ENCODE results near the gene TSPAN12. TPM values are rescaled to one million over a fixed set of nuclear protein-coding genes. Genes with fewer than 3 reads are reported as not detected.

Gene TSPAN12
- total RNA-seq, 1 donor from 2014 or later = 11.7 TPM

- no peak overlapping the region for H3K4me3 ChIP-seq (ENCODE audit: low read depth, low read length)
- no peak for TF ChIP-seq CTCF (conservative IDR thresholded peaks at IDR 0.05; ENCODE audit: low read depth, low read length)
- DNase-seq (ENCODE audit: low read depth) = no peak
Measured at GRCh38 chr7:120819861-120820260, 38.1 kb downstream of the TSPAN12 start.

- no peak for TF ChIP-seq CTCF (conservative IDR thresholded peaks at IDR 0.05; ENCODE audit: low read depth, low read length)
- DNase-seq (ENCODE audit: low read depth) = no peak
- H3K4me3 ChIP-seq (ENCODE audit: low read depth, low read length) = no peak overlapping the region
Measured at GRCh38 chr7:120817851-120818250, 40.1 kb downstream of the TSPAN12 start.

- no peak overlapping the region for H3K4me3 ChIP-seq (ENCODE audit: low read depth, low read length)
- no peak for TF ChIP-seq CTCF (conservative IDR thresholded peaks at IDR 0.05; ENCODE audit: low read depth, low read length)
- DNase-seq (ENCODE audit: low read depth) = no peak
Measured at GRCh38 chr7:120814253-120814939, 43.5 kb downstream of the TSPAN12 start.

- DNase-seq (ENCODE audit: low read depth) = no peak
- H3K4me3 ChIP-seq (ENCODE audit: low read depth, low read length) = no peak overlapping the region
- TF ChIP-seq CTCF (conservative IDR thresholded peaks at IDR 0.05; ENCODE audit: low read depth, low read length) = no peak
Measured at GRCh38 chr7:120813546-120814252, 44.2 kb downstream of the TSPAN12 start.

GRCh38 chr7:120813089-120813488 is 44.9 kb downstream of the TSPAN12 start:
- no peak for DNase-seq (ENCODE audit: low read depth)
- TF ChIP-seq CTCF (conservative IDR thresholded peaks at IDR 0.05; ENCODE audit: low read depth, low read length) = no peak
- no peak overlapping the region for H3K4me3 ChIP-seq (ENCODE audit: low read depth, low read length)

GRCh38 chr7:120809260-120809659 is 48.7 kb downstream of the TSPAN12 start:
- DNase-seq (ENCODE audit: low read depth) = no peak
- no peak for TF ChIP-seq CTCF (conservative IDR thresholded peaks at IDR 0.05; ENCODE audit: low read depth, low read length)
- no peak overlapping the region for H3K4me3 ChIP-seq (ENCODE audit: low read depth, low read length)

All from epithelial cell of proximal tubule (primary cell).